Amygdala (tissue), 56 donors: Measurements from ENCODE around the gene MYADM.

Experiments
- DNase-seq, 56 donors: peaks; one replicate each; lab custom pipeline; 2025; lab: John Stamatoyannopoulos, UW

MYADM gene

GRCh38 chr19:53908106-53908934, 40.6 kb downstream of the MYADM start:
- DNase-seq, result peak in 55 of 56 donors; percentile 28 to 92 (median 76)

- DNase-seq, result peak in 46 of 56 donors; percentile 8 to 71 (median 34)
Measured at GRCh38 chr19:53908935-53909415, 41.3 kb downstream of the MYADM start, which contains the start of gene CACNG7. Gene CACNG7, plus strand, starts transcription at chr19:53909278. Its CDS starts 3,554 bp downstream, at chr19:53912832.

- peak in 1 of 56 donors; percentile 44 for DNase-seq
Measured at GRCh38 chr19:53909471-53910169, 41.9 kb downstream of the MYADM start.

- DNase-seq, result peak in 4 of 56 donors; percentile 5 to 19 (median 12)
Measured at GRCh38 chr19:53910170-53910518, 42.5 kb downstream of the MYADM start.

- no peak for DNase-seq
Measured at GRCh38 chr19:53912653-53913052, 45.0 kb downstream of the MYADM start.

GRCh38 chr19:53915000-53915399, 47.3 kb downstream of the MYADM start:
- DNase-seq, result peak in 1 of 56 donors; percentile 7

GRCh38 chr19:53916004-53916403, 48.3 kb downstream of the MYADM start:
- no peak for DNase-seq

GRCh38 chr19:53917356-53917755, 49.7 kb downstream of the MYADM start:
- no peak for DNase-seq
